Small intestine (tissue), 7 donors: ENCODE results near the gene SERPINB10. TPM values are rescaled to one million over a fixed set of nuclear protein-coding genes. Genes with fewer than 3 reads are reported as not detected.
A peak's percentile ranks its signal among the peaks of the same experiment; 100 is the strongest.

Experiments
- DNase-seq, 2 donors: peaks; one replicate each; pipeline versions ENCODE4 v3.0.0 to v3.0.0-alpha.2; 2013
- FAIRE-seq: peaks from 2 replicates; lab custom pipeline; 2012; peaks lifted over from hg19 to GRCh38; lab: Jason Lieb, UNC
- H3K27ac ChIP-seq, 3 donors: one replicate each; pipeline ENCODE4 v1.5.1; 2013; ENCODE audit warnings: low read length in 2 of 3, mild to moderate bottlenecking in 2 of 3, control low read depth in 1 of 3, inconsistent platforms in 1 of 3, low read depth in 1 of 3, moderate library complexity in 1 of 3
- H3K27me3 ChIP-seq, 3 donors: one replicate each; pipeline ENCODE4 v1.6.1; 2013; ENCODE audit warnings: low read length in 3 of 3, inconsistent platforms in 1 of 3; ENCODE audit not compliant: control insufficient read depth in 3 of 3, insufficient read depth in 3 of 3
- H3K36me3 ChIP-seq, 3 donors: one replicate each; pipeline ENCODE4 v1.6.1; 2013; ENCODE audit warnings: low read length in 3 of 3, inconsistent platforms in 1 of 3, low read depth in 1 of 3, mild to moderate bottlenecking in 1 of 3, moderate library complexity in 1 of 3; ENCODE audit not compliant: control insufficient read depth in 3 of 3, insufficient read depth in 2 of 3
- H3K4me1 ChIP-seq, 3 donors: one replicate each; pipeline ENCODE4 v1.6.1; 2013; ENCODE audit warnings: low read length in 2 of 3, inconsistent platforms in 1 of 3, low read depth in 1 of 3, mild to moderate bottlenecking in 1 of 3, moderate library complexity in 1 of 3; ENCODE audit not compliant: control insufficient read depth in 3 of 3, insufficient read depth in 2 of 3
- H3K4me3 ChIP-seq, 3 donors: one replicate each; pipeline ENCODE4 v1.5.1; 2013; ENCODE audit warnings: low read length in 3 of 3, control low read depth in 1 of 3, inconsistent platforms in 1 of 3, low read depth in 1 of 3, mild to moderate bottlenecking in 1 of 3, moderate library complexity in 1 of 3
- H3K9me3 ChIP-seq, 2 donors: one replicate each; pipeline ENCODE4 v1.6.1; 2013; ENCODE audit warnings: low read depth in 1 of 2, low read length in 1 of 2; ENCODE audit not compliant: control insufficient read depth in 2 of 2, insufficient read depth in 1 of 2
- WGBS, 3 donors: extraction: QIAGEN DNeasy Blood & Tissue Kit; methylation state at CpG; one replicate each; pipeline ENCODE4 v1.1.7; 2013; 5-methylcytosine and 5-hydroxymethylcytosine counted together
- polyA plus RNA-seq, 4 donors: library from polyadenylated mRNA; stranded (reverse) in 3 of 4; unstranded in 1 of 4; fragments of 200-250 nt in 3 of 4; fragments of 120-200 nt in 1 of 4; gene quantifications; one replicate each; pipeline versions ENCODE4 v1.2.1 to v1.2.3, GENCODE V29; 2013
- donor health status: healthy with polysubstance abuse.
- donor health status: control.
- donor health status: control.
- donor health status: Bipolar disorder and iron deficiency.
- donor health status: healthy.

The SERPINB10 gene
- polyA plus RNA-seq, 4 donors: 0.07 TPM; not detected in 3

DNA sequence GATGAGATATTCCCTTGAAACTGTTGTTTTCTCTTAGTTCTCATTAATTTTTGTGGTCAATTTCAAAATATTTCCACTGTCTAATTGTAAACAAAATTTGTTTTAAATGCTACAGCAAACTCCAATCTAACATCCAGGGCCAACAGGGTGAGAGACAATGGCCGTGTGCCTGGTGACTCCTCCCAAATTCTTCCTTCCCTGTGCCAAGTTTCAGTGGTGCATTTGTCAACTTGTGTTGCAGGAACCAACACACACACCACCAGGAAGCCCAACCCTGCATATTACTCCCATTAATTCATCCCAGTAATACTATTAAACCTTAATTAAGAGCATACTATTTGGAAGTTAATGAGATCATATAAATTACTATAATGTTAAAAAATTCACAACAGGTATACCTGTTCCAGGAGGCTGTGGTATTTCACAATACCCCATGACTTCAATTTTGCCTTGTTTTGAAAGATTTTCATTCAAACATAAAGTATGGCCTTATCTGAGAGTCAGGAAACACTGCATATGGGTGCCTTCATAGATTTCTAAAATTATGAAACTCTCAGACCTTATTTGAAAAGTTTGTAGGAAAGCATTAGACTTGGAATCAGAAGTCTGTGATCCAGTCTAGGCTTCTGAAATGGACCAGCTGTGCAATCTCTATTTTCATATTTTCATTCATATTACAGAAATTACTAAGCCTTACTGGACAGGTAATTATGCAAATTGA, 19.1 kb upstream of the SERPINB10 start:
- no peak overlapping the region for H3K4me3 ChIP-seq
- DNase-seq (no peak), FAIRE-seq (no peak)
- no peaks in the 10 kb centered on the region for H3K36me3 ChIP-seq
- H3K27me3 ChIP-seq: peaks cover 0 to 2% (median 0%) of the 10 kb centered on the region in 3 donors
- no peaks in the 10 kb centered on the region for H3K9me3 ChIP-seq
- 0 to 15% (median 10%) methylated on average over 1 of the region's 1 CpG for WGBS, 3 donors
- H3K4me1 ChIP-seq: no peaks in the 10 kb centered on the region
- no peak overlapping the region for H3K27ac ChIP-seq

DNA sequence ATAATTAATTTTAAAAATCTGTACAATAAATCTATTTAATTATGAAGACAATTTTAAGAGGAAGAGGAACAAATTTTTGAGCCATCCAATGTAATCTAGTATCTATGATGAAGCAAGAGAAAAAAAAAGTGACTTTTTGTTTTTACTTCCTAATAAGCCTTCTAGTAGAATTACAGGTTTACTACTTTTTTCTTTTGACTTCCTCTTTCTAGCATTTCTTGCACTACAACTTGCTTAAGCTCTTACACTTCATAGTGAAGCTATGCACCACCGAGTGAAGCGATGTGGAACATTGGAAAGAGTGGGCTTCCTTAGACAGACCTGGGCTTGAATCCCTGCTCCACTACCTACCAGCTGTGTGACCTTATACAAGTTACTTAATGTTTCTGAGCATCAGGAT, 18.1 kb upstream of the SERPINB10 start:
- no peak for FAIRE-seq
- Histone ChIP-seq H3K9me3 (no peaks in the 10 kb centered on the region), H3K4me1 (no peaks in the 10 kb centered on the region), H3K36me3 (no peaks in the 10 kb centered on the region), H3K27ac (no peak overlapping the region), H3K27me3 (peaks cover 0 to 2% (median 0%) of the 10 kb centered on the region in 3 donors), H3K4me3 (no peak overlapping the region)
- DNase-seq: no peak
- WGBS, 3 donors: 75 to 95% (median 90%) methylated on average over 2 of the region's 2 CpGs

DNA sequence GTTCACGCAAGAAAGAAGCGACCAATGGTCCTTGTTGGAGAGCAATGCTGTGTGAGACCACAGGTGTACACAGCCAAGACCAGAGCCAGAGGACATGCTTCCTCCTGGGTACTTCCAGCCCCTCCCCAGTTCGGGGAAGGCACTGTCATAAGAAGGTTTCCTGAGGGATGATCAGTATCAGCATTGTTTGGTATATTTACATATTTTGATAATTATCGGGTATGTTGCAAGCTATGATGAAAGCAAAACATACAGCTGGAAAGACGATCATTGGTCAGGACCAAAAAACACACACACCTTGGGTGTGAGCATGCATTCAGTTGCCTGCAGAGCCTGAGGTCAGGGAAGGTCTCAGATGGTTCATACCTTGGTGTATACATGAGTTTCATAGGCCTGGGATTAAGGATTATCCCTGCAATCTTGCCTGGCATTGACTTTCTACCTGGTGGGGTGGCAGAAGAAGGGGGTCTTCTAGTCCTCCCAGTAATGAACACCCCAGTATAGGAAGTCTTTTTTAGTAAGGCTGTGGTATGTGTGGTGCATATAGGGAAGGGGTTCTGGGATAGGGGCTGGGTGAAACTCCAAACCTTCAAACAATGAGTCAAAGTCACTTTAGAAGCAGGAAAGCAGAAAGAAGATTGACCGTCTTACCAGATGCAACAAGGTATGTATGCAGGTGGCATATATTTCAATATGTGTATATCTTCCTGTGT, 17.4 kb upstream of the SERPINB10 start:
- no peak for FAIRE-seq

DNA sequence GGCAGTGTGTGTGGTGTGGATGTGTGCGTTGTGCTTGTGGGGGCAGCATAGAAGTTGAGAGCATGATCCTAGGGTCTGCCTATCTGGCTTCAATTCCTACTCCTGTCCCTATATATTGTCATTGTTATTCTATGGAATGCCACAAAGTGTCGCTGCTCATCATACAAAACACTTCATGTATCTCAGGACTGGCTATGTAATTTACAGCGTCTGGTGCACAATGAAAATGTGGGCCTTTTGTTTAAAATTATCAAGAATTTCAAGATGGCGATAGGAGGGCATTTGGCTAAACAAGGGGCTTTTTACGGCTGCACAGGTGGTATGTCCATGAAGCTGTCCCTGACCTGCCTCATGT, 16.8 kb upstream of the SERPINB10 start:
- H3K9me3 ChIP-seq: no peaks in the 10 kb centered on the region
- H3K36me3 ChIP-seq: no peaks in the 10 kb centered on the region
- no peak overlapping the region for H3K27ac ChIP-seq
- no peaks in the 10 kb centered on the region for H3K4me1 ChIP-seq
- no peak overlapping the region for H3K4me3 ChIP-seq
- no peaks in the 10 kb centered on the region for H3K27me3 ChIP-seq
- FAIRE-seq (no peak), DNase-seq (peak; percentile 2 to 3)
- 64 to 68% (median 66%) methylated on average over 5 of the region's 5 CpGs for WGBS, 3 donors

More for the DNA sequence above, 17.4 kb upstream of the SERPINB10 start:
- Histone ChIP-seq H3K27ac (no peak overlapping the region), H3K36me3 (no peaks in the 10 kb centered on the region), H3K27me3 (no peaks in the 10 kb centered on the region), H3K4me3 (no peak overlapping the region), H3K4me1 (no peaks in the 10 kb centered on the region), H3K9me3 (no peaks in the 10 kb centered on the region)
- WGBS, 3 donors: 64 to 79% (median 68%) methylated on average over 6 of the region's 6 CpGs
- no peak for DNase-seq

DNA sequence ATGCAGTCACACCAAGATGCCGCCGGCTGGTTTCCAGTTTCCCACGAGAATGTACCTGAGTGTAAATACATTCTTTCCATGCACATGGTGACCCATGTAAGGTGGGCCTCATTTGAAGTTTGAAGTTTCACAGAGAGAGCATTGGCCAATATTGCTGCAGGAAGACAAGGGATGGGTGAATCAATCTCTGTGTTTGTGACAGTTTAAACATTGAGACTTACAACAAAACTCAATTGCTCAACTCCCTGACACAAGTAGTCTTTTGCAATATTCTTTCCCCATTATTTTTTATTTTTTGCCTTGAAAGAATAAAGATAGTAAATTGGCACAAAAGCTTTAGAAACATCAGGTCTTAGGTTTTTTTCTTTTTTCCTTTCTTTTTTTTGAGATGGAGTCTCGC, 15.2 kb upstream of the SERPINB10 start:
- FAIRE-seq (no peak), DNase-seq (no peak)
- no peak overlapping the region for H3K4me3 ChIP-seq
- no peaks in the 10 kb centered on the region for H3K4me1 ChIP-seq
- H3K36me3 ChIP-seq: no peaks in the 10 kb centered on the region
- H3K27ac ChIP-seq: no peak overlapping the region
- no peaks in the 10 kb centered on the region for H3K27me3 ChIP-seq
- 87 to 90% (median 89%) methylated on average over 4 of the region's 4 CpGs for WGBS, 3 donors
- no peaks in the 10 kb centered on the region for H3K9me3 ChIP-seq

DNA sequence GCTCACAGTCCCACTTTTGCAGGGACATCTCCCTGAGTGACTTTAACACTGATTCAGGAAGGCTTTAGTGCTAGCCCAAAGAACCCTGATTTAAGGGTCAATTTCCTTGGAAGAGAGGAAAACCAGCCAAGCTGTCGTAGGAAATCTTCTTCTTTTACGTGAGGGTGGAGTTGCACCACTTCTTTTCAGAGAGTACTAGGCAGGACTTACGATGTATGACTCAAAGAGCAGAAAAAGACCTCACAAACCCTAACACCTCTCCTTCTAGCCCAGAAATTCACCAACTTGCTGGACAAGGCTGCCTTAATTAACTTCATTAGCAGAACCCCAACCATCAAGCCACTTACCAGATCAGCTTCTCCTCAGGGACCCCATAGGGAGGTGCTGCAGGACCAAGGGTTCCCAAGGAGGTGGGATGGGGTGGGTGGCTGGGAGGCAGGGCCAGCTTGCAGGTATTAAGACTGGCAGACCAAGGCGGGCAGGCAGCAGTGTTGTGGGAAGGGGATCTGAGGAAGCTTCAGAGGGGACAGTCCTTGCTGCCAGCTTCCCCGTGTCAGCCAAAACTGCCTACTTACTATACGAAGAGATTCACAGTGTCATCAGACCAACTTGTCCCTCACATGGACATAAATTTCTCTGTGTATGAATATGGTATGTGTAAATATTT, 13.5 kb upstream of the SERPINB10 start:
- no peaks in the 10 kb centered on the region for H3K9me3 ChIP-seq
- no peak overlapping the region for H3K4me3 ChIP-seq
- WGBS, 3 donors: 81 to 87% (median 82%) methylated on average over 6 of the region's 6 CpGs
- no peak for DNase-seq
- H3K4me1 ChIP-seq: no peaks in the 10 kb centered on the region
- no peak for FAIRE-seq
- H3K36me3 ChIP-seq: no peaks in the 10 kb centered on the region
- H3K27ac ChIP-seq: no peak overlapping the region
- H3K27me3 ChIP-seq: no peaks in the 10 kb centered on the region

DNA sequence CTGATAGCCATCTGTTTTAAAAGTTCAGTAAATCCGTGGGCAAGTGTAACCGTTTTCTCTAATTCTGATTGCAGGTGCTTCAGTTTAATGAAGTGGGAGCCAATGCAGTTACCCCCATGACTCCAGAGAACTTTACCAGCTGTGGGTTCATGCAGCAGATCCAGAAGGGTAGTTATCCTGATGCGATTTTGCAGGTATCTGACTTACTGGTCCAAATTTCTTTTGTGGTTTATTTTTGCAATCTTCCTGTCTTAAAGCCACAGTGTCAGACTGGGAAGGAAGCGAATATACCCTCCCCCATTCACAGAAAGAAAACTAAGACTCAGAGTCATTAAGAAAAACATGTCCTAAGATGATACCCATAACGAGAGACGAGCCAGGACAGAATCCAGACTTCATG, 12.6 kb upstream of the SERPINB10 start:
- Histone ChIP-seq H3K36me3 (no peaks in the 10 kb centered on the region), H3K4me1 (no peaks in the 10 kb centered on the region), H3K27ac (no peak overlapping the region), H3K27me3 (no peaks in the 10 kb centered on the region), H3K4me3 (no peak overlapping the region), H3K9me3 (no peaks in the 10 kb centered on the region)
- DNase-seq: no peak
- no peak for FAIRE-seq
- 59 to 68% (median 64%) methylated on average over 6 of the region's 6 CpGs for WGBS, 3 donors

DNA sequence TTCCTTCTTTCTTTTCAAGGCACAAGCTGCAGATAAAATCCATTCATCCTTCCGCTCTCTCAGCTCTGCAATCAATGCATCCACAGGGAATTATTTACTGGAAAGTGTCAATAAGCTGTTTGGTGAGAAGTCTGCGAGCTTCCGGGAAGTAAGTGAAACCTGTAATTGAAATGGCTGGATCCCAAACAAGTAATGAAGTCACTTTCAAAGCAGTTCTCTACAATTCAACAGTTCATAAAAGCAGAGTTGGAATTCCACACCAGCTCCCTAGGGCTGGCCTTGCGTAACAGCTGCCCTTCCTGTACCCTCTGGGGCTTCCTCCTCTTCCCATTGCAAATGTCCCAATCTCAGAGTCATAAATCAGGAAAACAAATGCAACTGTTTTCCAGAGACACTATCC, 10.7 kb upstream of the SERPINB10 start:
- 59 to 84% (median 82%) methylated on average over 4 of the region's 4 CpGs for WGBS, 3 donors
- Histone ChIP-seq H3K9me3 (no peaks in the 10 kb centered on the region), H3K4me3 (no peak overlapping the region), H3K27me3 (no peaks in the 10 kb centered on the region), H3K27ac (no peak overlapping the region), H3K36me3 (no peaks in the 10 kb centered on the region), H3K4me1 (no peaks in the 10 kb centered on the region)
- FAIRE-seq (no peak), DNase-seq (no peak)
